B cell (primary cell): ENCODE data around the gene MARCHF3. TPM values are rescaled to one million over a fixed set of nuclear protein-coding genes. Genes with fewer than 3 reads are reported as not detected.

Experiments used
- ATAC-seq: fragments of 200-7000 bp; cut with Tn5 transposase; one replicate; pipeline ENCODE4 v1.10.0; 2021; ENCODE audit warnings: low read depth, mild to moderate bottlenecking, moderate number of reproducible peaks, moderate library complexity
- CTCF ChIA-PET: fragments of 350-600 bp; sonication (Branson Sonifier 250); formaldehyde crosslinking; loops from one replicate; lab custom pipeline; 2021; ENCODE audit warnings: antibody characterized with exemption, inconsistent platforms; lab: Charles Lee
- POLR2A ChIA-PET: fragments of 350-600 bp; sonication (Branson Sonifier 250); formaldehyde crosslinking; loops from one replicate; lab custom pipeline; 2021; ENCODE audit warnings: antibody characterized with exemption; lab: Charles Lee
- DNase-seq: peaks from one replicate; pipeline ENCODE4 v3.0.0; 2013
- H2AFZ ChIP-seq: 2 replicates; pipeline ENCODE4 v1.6.1; 2012; ENCODE audit warnings: mild to moderate bottlenecking, low read depth, low read length; ENCODE audit not compliant: insufficient read depth, poor library complexity, severe bottlenecking
- H3K27ac ChIP-seq, 2 donors: 1 replicate in 1 of 2; 2 replicates in 1 of 2; pipeline ENCODE4 v1.5.1; 2012 to 2013; ENCODE audit warnings: low read length in 2 of 2, mild to moderate bottlenecking in 2 of 2, moderate library complexity in 1 of 2
- H3K27me3 ChIP-seq, 4 experiments: fragments of 200-600 bp in 1 of 4; sonication (generic) in 1 of 4; replicated peaks in 1 of 4; 1 replicate in 2 of 4; 2 replicates in 2 of 4; pipeline versions ENCODE4 v1.6.1 to v1.7.0; 2013 to 2016; ENCODE audit warnings: low read length in 3 of 4, mild to moderate bottlenecking in 2 of 4, mixed read lengths in 1 of 4, moderate library complexity in 1 of 4; ENCODE audit not compliant: insufficient read depth in 4 of 4, control insufficient read depth in 3 of 4; ENCODE audit errors: control extremely low read depth in 1 of 4
- H3K36me3 ChIP-seq, 2 experiments: replicated peaks in 1 of 2; 1 replicate in 1 of 2; 2 replicates in 1 of 2; pipeline versions ENCODE4 v1.6.1 to v1.7.1; 2013; ENCODE audit warnings: low read length in 1 of 2; ENCODE audit not compliant: insufficient read depth in 2 of 2, control insufficient read depth in 1 of 2; ENCODE audit errors: control extremely low read depth in 1 of 2, extremely low read depth in 1 of 2
- H3K4me1 ChIP-seq, 2 donors: fragments of 200-600 bp in 1 of 2; sonication (generic) in 1 of 2; 1 replicate in 1 of 2; 2 replicates in 1 of 2; pipeline versions ENCODE4 v1.5.1 to v1.6.1; 2013 to 2017; ENCODE audit warnings: low read length in 2 of 2; ENCODE audit not compliant: control insufficient read depth in 2 of 2, insufficient read depth in 2 of 2
- H3K4me2 ChIP-seq: replicated peaks from 2 replicates; pipeline ENCODE3; 2012; ENCODE audit warnings: mild to moderate bottlenecking, low read depth, low read length; ENCODE audit not compliant: poor library complexity, severe bottlenecking
- H3K4me3 ChIP-seq, 5 experiments: fragments of 200-600 bp in 1 of 5; sonication (generic) in 1 of 5; 1 replicate in 3 of 5; 2 replicates in 2 of 5; pipeline versions ENCODE4 v1.5.1 to v1.7.0; 2011 to 2016; ENCODE audit warnings: low read length in 4 of 5, mild to moderate bottlenecking in 4 of 5, low read depth in 2 of 5, control low read depth in 1 of 5, moderate library complexity in 1 of 5; ENCODE audit not compliant: insufficient read depth in 1 of 5; ENCODE audit errors: control extremely low read depth in 1 of 5, extremely low read depth in 1 of 5
- H3K79me2 ChIP-seq: fragments of 200-600 bp; sonication (generic); one replicate; pipeline ENCODE4 v1.6.0; 2016; ENCODE audit warnings: low read length; ENCODE audit not compliant: control insufficient read depth, insufficient read depth
- H3K9ac ChIP-seq: fragments of 200-600 bp; sonication (generic); 2 replicates; pipeline ENCODE4 v1.6.1; 2017; ENCODE audit warnings: mild to moderate bottlenecking, low read length, moderate library complexity
- H3K9me3 ChIP-seq, 3 donors: one replicate each; pipeline versions ENCODE4 v1.6.1 to v1.7.1; 2013; ENCODE audit warnings: low read length in 2 of 3; ENCODE audit not compliant: control insufficient read depth in 2 of 3, insufficient read depth in 1 of 3; ENCODE audit errors: control extremely low read depth in 1 of 3
- H4K20me1 ChIP-seq: 2 replicates; pipeline ENCODE4 v1.6.0; 2012; ENCODE audit warnings: mild to moderate bottlenecking, low read length; ENCODE audit not compliant: insufficient read depth, control insufficient read depth, poor library complexity, severe bottlenecking
- H3K27ac Mint-ChIP-seq: one replicate; pipeline ENCODE4 v1.8.0; 2021; ENCODE audit warnings: mixed read lengths
- H3K27me3 Mint-ChIP-seq: one replicate; pipeline ENCODE4 v1.8.0; 2021; ENCODE audit warnings: mixed read lengths
- H3K4me1 Mint-ChIP-seq: one replicate; pipeline ENCODE4 v1.8.0; 2021; ENCODE audit warnings: mixed read lengths
- H3K4me3 Mint-ChIP-seq: one replicate; pipeline ENCODE4 v1.8.0; 2021; ENCODE audit warnings: mixed read lengths
- H3K9me3 Mint-ChIP-seq: one replicate; pipeline ENCODE4 v1.8.0; 2022; ENCODE audit warnings: mixed read lengths; ENCODE audit not compliant: insufficient read depth
- CTCF ChIP-seq: fragments of 200-600 bp; IDR thresholded peaks from one replicate; pipeline ENCODE4 v1.8.0; 2022; ENCODE audit warnings: antibody characterized with exemption, mild to moderate bottlenecking
- EZH2 ChIP-seq: IDR thresholded peaks from 2 replicates; pipeline ENCODE4 v1.6.1; 2012; ENCODE audit warnings: borderline replicate concordance, low read depth, mild to moderate bottlenecking, moderate library complexity, low read length; ENCODE audit not compliant: insufficient read depth, poor library complexity, severe bottlenecking
- WGBS: methylation state at CpG from one replicate; pipeline ENCODE4 v1.1.5; 2013; ENCODE audit warnings: missing lambda C conversion rate; ENCODE audit not compliant: insufficient coverage; 5-methylcytosine and 5-hydroxymethylcytosine counted together
- intact Hi-C: fragments of 100-400 bp; cut with micrococcal nuclease; formaldehyde crosslinking; loops from one replicate; pipeline ENCODE4 v1.10.0; 2022
- polyA plus RNA-seq: library from polyadenylated mRNA; depleted of rRNA; stranded (reverse); fragments of >200 nt; gene quantifications from 2 replicates; pipeline ENCODE4 v1.2.3, GENCODE V29; 2012
- total RNA-seq, 2 donors: library from RNA; stranded (reverse); fragments of 120-200 nt in 1 of 2; gene quantifications; 1 replicate in 1 of 2; 2 replicates in 1 of 2; pipeline versions ENCODE4 v1.2.3 to v1.2.4, GENCODE V29; 2013 to 2022

MARCHF3 gene
- total and polyA plus RNA-seq, 2 donors (not counting 1 experiment from before 2014, with no cell fraction given), result 31.6 to 35.0 TPM

DNA sequence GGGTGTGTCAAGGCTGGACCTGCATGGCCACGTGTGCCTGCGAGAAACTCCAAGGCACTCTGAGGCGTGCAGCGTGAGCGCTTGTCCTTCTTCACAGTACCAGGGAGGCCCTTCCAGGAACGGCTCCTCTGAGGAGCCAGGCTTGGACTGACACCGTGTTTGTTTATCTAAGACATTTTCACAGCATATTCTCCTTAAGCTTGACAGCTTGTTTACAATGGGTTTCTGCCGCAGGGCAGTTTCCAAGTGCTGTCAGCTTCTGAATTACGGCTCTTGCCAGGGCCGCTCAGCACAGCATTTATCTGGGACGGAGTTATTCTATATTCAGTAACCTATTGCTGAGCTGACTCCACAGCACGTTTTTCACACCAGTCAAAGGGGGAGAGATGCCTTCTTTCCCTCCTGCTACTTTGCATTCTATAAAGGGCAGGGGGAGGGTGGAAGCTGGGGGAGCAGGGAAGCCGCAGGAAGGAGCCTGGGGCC lies 155.0 kb downstream of the MARCHF3 start:
- 88% methylated on average over 12 of the region's 13 CpGs for WGBS
- Mint-ChIP-seq H3K27ac (no peak overlapping the region), H3K4me3 (no peak overlapping the region), H3K4me1 (peaks cover 2% of the 10 kb centered on the region), H3K27me3 (no peaks in the 10 kb centered on the region), H3K9me3 (no peaks in the 10 kb centered on the region)
- Histone ChIP-seq H3K27ac (no peak overlapping the region), H3K9ac (no peak overlapping the region), H3K9me3 (no peaks in the 10 kb centered on the region), H2AFZ (no peak overlapping the region), H3K27me3 (no peaks in the 10 kb centered on the region), H3K4me2 (no peak overlapping the region), H4K20me1 (no peaks in the 10 kb centered on the region), H3K79me2 (no peaks in the 10 kb centered on the region), H3K4me1 (no peaks in the 10 kb centered on the region), H3K36me3 (peaks cover 0 to 39% of the 10 kb centered on the region in 2 experiments), H3K4me3 (no peak overlapping the region)
- POLR2A ChIA-PET, result no interaction called here
- DNase-seq (no peak), ATAC-seq (no peak)
- intact Hi-C loops, result no loop called here
- CTCF ChIA-PET, result no interaction called here
- TF ChIP-seq CTCF (no peak), EZH2 (no peak)

DNA sequence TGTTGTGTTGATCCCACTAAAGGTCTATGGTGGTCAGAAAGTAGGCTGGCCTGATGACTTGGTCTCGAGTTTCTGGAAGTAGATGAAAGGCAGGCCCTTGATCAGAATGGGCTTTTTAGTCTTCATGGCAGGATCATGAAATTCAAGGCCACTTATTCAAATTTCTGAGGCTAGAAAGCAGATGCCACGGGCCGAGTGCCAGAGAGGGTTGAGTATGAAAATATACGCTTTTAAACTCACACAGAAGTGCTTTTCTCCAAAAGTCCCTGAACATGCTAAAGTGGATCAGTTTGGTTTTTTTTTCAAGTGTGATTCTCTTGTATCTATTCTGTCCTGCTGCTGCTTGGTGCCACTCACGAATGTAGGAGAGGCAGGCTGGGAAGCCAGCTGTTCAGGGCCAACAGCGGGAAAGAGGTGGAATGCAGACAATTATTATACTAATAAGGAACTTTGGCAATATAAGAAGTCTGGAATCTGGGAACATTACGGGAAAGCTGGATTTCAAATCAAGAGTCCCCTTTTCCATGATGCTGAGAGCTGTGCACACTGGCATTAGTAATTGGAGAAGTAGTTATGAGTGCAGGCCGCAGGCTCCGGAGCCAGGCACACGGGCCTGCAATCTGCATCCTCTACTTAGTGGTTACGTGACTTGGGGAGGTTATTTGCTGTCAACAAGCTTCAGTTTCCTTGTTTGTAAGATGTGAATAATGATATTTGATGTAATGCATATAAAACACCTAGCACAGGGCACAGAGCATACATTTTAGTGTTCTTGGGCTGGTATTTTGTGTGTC lies 157.6 kb downstream of the MARCHF3 start:
- H3K9me3 Mint-ChIP-seq, result no peaks in the 10 kb centered on the region
- Histone ChIP-seq H3K9ac (no peak overlapping the region), H3K27me3 (no peaks in the 10 kb centered on the region), H3K36me3 (peaks cover 0 to 29% of the 10 kb centered on the region in 2 experiments), H3K27ac (no peak overlapping the region), H3K4me1 (peaks cover 15 to 16% of the 10 kb centered on the region in 2 donors), H4K20me1 (no peaks in the 10 kb centered on the region), H3K4me3 (no peak overlapping the region), H3K9me3 (no peaks in the 10 kb centered on the region), H3K79me2 (no peaks in the 10 kb centered on the region), H2AFZ (no peak overlapping the region), H3K4me2 (no peak overlapping the region)
- peaks cover 16% of the 10 kb centered on the region for H3K4me1 Mint-ChIP-seq
- ChIA-PET CTCF (interaction anchor here (0.7 kb wide), 1 partner anchor 80 kb away, joined by 3 read pairs; no protein-coding TSS in a partner anchor), POLR2A (interaction anchor here (0.7 kb wide), 1 partner anchor 12 kb away, joined by 3 read pairs; no protein-coding TSS in a partner anchor)
- WGBS, result 87% methylated on average over 3 of the region's 11 CpGs
- TF ChIP-seq CTCF (no peak), EZH2 (no peak)
- H3K27me3 Mint-ChIP-seq, result no peaks in the 10 kb centered on the region
- intact Hi-C loops, result no loop called here
- no peak for ATAC-seq
- no peak overlapping the region for H3K4me3 Mint-ChIP-seq
- no peak for DNase-seq
- H3K27ac Mint-ChIP-seq, result no peak overlapping the region
